ENCODE results near the gene MB21D2. TPM values are rescaled to one million over a fixed set of nuclear protein-coding genes. Genes with fewer than 3 reads are reported as not detected.

The MB21D2 gene
- total RNA-seq, 1 experiment from 2014 or later, result 35.0 TPM

GRCh38 chr3:192834428-192834827, 83.2 kb downstream of the MB21D2 start:
- DNase-seq (ENCODE audit: low read depth), result peak; percentile 54

GRCh38 chr3:192833177-192833890, 84.3 kb downstream of the MB21D2 start:
- peak; percentile 91 for DNase-seq (ENCODE audit: low read depth)

- peak; percentile 72 for DNase-seq (ENCODE audit: low read depth)
Observed at GRCh38 chr3:192831801-192832347, 85.8 kb downstream of the MB21D2 start.

- DNase-seq (ENCODE audit: low read depth), result peak; percentile 91
Observed at GRCh38 chr3:192831111-192831644, 86.5 kb downstream of the MB21D2 start.

DNA sequence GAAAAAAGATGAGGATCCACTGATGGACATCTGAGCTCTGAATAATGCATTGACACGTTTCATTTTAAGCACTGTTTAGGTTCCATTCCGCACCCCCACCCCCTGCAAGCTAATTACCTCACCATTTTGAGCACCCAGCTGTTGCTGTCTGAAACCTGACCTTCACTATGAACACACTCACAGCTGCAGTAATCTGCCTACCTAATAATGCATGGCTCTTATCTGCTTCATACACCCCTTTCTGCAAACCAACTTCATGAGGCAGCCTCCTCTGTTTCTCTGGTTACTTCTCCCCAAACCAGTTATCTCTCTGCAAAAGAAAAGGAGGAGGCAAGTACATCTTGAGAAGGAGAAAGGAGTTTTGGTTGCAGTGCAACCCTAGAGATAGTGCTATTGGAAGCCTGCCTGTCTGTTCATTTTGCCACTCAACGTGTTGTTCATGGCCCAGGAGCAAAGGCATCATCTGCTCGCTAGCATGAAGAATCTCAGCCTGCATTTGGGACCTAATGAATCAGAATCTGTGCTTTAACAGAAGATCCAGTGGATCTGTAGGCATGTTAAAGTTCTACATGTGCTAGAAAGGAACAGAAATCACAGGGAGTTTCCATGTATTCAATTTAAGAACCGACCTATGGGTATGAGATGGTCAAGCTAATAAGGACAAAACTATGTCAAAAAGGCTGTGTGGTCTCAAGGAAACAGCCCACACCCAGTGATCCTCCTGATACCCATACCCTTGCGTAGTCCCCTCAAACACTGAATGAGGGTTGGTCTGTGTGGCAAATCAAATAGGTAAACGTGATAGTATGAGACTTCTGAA, 87.2 kb downstream of the MB21D2 start:
- DNase-seq (ENCODE audit: low read depth), result no peak

GRCh38 chr3:192827863-192828594, 89.6 kb downstream of the MB21D2 start:
- DNase-seq (ENCODE audit: low read depth), result no peak

- peak; percentile 74 for DNase-seq (ENCODE audit: low read depth)
Observed at GRCh38 chr3:192827208-192827607, 90.4 kb downstream of the MB21D2 start.

- DNase-seq (ENCODE audit: low read depth), result no peak
Observed at GRCh38 chr3:192826214-192827006, 91.2 kb downstream of the MB21D2 start.

DNA sequence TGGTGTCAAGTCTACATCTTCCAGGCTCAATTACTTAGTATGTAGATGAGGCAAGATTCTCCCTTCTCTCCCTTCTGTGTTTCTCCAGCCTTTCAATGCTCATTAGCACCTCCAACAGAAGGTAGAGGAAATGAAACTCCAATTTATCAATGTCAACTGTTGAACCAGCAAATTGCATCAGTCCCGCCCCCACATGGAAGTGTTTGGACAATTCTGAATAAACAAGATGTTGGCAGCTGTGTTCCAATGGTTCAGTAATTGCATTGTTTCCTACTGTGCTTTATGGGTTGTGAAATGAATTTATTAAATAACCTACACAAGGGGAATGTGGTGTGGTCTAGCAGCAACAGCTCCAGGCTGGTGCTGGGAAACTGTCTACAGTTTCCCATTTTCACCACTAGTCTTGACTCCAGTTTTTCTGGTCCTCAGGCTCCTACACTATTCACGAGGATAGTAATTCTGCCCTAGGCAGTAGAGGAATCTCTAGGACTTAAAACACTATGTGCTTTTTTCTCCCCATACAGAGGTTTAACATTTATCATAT, 91.9 kb downstream of the MB21D2 start:
- peak; percentile 49 for DNase-seq (ENCODE audit: low read depth)

DNA sequence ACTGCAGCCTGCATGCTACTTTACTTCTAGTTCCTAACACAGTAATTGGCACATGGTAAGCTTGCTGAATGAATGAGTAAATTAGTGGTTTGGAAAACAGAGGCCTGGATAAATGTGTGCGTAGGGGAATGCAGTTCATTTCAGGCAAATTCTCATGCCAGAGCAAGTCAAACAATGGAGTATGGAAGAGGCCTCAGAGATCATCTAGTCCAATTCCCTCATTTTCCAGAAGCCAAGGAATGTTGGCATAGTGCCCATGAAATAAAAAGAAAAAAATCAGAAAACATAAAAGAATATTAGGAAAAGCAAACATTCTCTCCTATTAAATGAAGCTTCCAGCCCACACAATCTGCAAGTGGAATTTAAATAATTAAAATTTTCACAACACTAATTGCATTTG, 92.4 kb downstream of the MB21D2 start:
- no peak for DNase-seq (ENCODE audit: low read depth)

DNA sequence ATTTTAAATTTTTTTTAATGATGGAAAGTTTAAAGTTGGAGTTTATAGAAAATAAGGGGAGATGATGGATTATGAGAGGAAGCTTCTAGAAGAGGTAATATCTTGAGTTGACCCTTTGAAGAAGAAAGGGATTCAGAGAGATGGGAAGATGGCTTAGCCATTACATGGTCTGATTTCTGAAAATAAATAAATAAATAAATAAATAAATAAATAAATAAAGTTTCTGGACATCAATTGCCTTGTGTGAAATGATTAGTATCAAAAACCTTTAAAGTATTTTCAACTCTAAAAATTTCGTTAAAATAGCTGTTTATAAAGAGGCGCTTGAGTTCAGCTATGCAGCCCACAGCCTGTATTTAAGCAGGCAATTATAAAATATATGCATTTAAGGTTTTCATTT, 93.3 kb downstream of the MB21D2 start:
- no peak for DNase-seq (ENCODE audit: low read depth)

GRCh38 chr3:192821161-192821560, 96.5 kb downstream of the MB21D2 start:
- DNase-seq (ENCODE audit: low read depth), result no peak

DNA sequence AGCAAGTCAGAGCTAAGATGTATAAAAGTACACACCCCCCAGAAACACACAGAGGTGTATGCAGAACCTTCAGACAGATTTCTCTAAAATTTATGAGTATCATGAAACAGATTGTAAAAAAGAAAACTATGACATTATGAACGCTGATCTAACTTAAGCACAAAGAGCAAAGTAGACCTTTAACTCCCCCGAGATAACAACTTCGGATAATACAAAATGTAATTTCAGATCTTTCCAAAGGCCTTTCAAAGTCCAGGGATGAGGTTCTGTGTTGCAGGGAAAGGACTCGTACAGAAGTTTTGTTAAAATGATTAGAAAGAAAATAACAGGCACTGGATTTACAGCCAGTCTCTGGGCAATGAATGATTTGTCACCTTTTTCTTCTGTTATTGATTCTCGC, 97.5 kb downstream of the MB21D2 start:
- no peak for DNase-seq (ENCODE audit: low read depth)

GRCh38 chr3:192819001-192819569, 98.6 kb downstream of the MB21D2 start:
- DNase-seq (ENCODE audit: low read depth), result peak; percentile 95

DNA sequence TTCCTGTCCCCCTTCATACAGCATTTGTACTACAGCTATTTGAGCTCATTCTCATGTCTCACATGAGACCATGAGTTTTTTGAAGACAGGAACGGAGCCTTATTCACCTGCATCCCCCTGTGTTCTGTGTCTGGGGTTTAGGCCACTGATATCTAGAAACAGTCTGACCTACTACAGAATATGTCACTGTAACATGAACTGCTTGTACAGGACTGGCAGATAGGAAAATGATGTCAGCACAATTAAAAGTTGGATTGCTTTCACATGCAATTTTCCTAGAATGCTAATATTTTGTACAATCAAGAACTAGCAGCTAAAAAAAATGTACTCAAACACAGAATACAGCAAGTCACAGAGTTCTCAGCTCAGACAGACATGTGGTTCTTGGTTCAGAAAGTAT, 99.5 kb downstream of the MB21D2 start:
- peak; percentile 45 for DNase-seq (ENCODE audit: low read depth)

DNA sequence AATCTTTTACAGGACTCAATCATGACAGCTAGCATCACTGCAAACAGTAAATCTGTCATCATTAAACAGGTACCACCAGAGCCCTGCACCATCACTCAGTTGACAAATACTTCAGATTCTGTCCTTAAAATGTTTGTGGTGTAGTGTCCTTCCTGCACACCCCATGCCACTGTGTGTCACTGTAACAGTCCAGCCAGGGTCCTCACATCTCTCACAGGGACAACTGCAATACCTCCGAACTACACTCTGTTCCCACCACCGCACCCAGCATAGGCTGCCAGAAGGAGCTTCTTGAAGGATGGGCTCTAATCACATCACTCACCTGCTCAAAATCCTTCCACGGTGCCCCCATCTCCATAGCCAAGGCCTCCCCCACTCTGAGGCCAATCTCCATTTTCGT, 100.2 kb downstream of the MB21D2 start:
- DNase-seq (ENCODE audit: low read depth), result no peak

GRCh38 chr3:192817053-192817452, 100.6 kb downstream of the MB21D2 start:
- DNase-seq (ENCODE audit: low read depth), result peak; percentile 72

DNA sequence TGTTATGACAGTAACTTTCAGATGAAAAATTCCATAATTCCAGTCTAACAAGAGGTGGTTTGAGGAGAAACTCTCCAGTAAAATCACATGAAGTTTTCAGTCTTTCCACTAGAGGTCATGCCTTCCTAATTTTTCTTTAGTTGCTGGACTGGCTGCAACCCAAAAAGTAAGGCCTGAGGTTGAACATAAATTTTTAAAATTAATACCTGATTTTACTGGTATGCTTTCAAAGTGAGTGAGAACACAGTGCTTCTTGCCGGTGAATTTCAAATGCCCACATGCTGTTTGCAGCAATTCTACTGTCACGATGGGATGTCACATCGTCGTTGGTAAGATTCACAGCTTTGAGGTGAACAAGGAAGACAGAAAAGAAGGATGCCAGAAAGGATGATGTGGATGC, 101.3 kb downstream of the MB21D2 start:
- peak; percentile 71 for DNase-seq (ENCODE audit: low read depth)

GRCh38 chr3:192812743-192813383, 104.8 kb downstream of the MB21D2 start:
- DNase-seq (ENCODE audit: low read depth), result peak; percentile 64

GRCh38 chr3:192805711-192806110, 111.9 kb downstream of the MB21D2 start:
- DNase-seq (ENCODE audit: low read depth), result no peak

Measured in M059J (cell line).